Memory B cell (primary cell): Measurements from ENCODE around the gene ST6GALNAC1.

ENCODE experiments used
- ATAC-seq: fragments of 150-1000 bp; cut with Tn5 transposase; 2 replicates; pipeline ENCODE4 v1.10.0; 2021; ENCODE audit warnings: low read depth, mild to moderate bottlenecking, moderate library complexity
- DNase-seq, 2 donors: peaks; one replicate each; pipeline ENCODE4 v3.0.0; 2022; ENCODE audit warnings: low spot score in 2 of 2
- H3K27ac Mint-ChIP-seq: one replicate; pipeline ENCODE4 v1.8.0; 2022; ENCODE audit warnings: mild to moderate bottlenecking, moderate library complexity, mixed read lengths
- H3K27me3 Mint-ChIP-seq: one replicate; pipeline ENCODE4 v1.8.0; 2022; ENCODE audit warnings: mixed read lengths
- H3K36me3 Mint-ChIP-seq: one replicate; pipeline ENCODE4 v1.8.0; 2022; ENCODE audit warnings: mild to moderate bottlenecking, mixed read lengths
- H3K4me1 Mint-ChIP-seq: one replicate; pipeline ENCODE4 v1.8.0; 2022; ENCODE audit warnings: mixed read lengths
- H3K4me3 Mint-ChIP-seq: one replicate; pipeline ENCODE4 v1.8.0; 2022; ENCODE audit warnings: mild to moderate bottlenecking, moderate library complexity, mixed read lengths
- H3K9me3 Mint-ChIP-seq: one replicate; pipeline ENCODE4 v1.8.0; 2022; ENCODE audit warnings: mixed read lengths

Gene ST6GALNAC1

GRCh38 chr17:76671123-76671911 lies 27.8 kb upstream of the ST6GALNAC1 start:
- H3K27ac Mint-ChIP-seq, result peak overlapping the region; percentile 81
- peak overlapping the region; percentile 87 for H3K4me3 Mint-ChIP-seq
- peaks cover 2% of the 10 kb centered on the region for H3K9me3 Mint-ChIP-seq
- peaks cover 6% of the 10 kb centered on the region for H3K27me3 Mint-ChIP-seq
- peaks cover 10% of the 10 kb centered on the region for H3K4me1 Mint-ChIP-seq
- H3K36me3 Mint-ChIP-seq, result peaks cover 3% of the 10 kb centered on the region
- ATAC-seq (peak; percentile 98), DNase-seq (peak; percentile 95 to 98)

GRCh38 chr17:76670718-76671122 lies 27.2 kb upstream of the ST6GALNAC1 start:
- Mint-ChIP-seq H3K4me3 (peak overlapping the region; percentile 87), H3K27ac (peak overlapping the region; percentile 81), H3K4me1 (peaks cover 10% of the 10 kb centered on the region), H3K36me3 (peaks cover 3% of the 10 kb centered on the region), H3K27me3 (peaks cover 7% of the 10 kb centered on the region), H3K9me3 (peaks cover 2% of the 10 kb centered on the region)
- ATAC-seq (no peak), DNase-seq (no peak)

GRCh38 chr17:76670020-76670717 lies 26.6 kb upstream of the ST6GALNAC1 start:
- Mint-ChIP-seq H3K4me1 (peaks cover 10% of the 10 kb centered on the region), H3K4me3 (peak overlapping the region; percentile 87), H3K36me3 (peaks cover 3% of the 10 kb centered on the region), H3K27me3 (peaks cover 7% of the 10 kb centered on the region), H3K9me3 (peaks cover 2% of the 10 kb centered on the region), H3K27ac (peak overlapping the region; percentile 81)
- DNase-seq (no peak), ATAC-seq (no peak)

GRCh38 chr17:76667786-76668453 lies 24.4 kb upstream of the ST6GALNAC1 start:
- no peak for ATAC-seq
- DNase-seq, result no peak

GRCh38 chr17:76667491-76667755 lies 23.9 kb upstream of the ST6GALNAC1 start:
- Mint-ChIP-seq H3K4me3 (no peak overlapping the region), H3K36me3 (peaks cover 3% of the 10 kb centered on the region), H3K4me1 (peaks cover 8% of the 10 kb centered on the region), H3K27me3 (peaks cover 13% of the 10 kb centered on the region), H3K27ac (no peak overlapping the region), H3K9me3 (peaks cover 2% of the 10 kb centered on the region)
- no peak for DNase-seq
- ATAC-seq, result no peak

More at GRCh38 chr17:76667786-76668453, 24.4 kb upstream of the ST6GALNAC1 start:
- H3K9me3 Mint-ChIP-seq, result peaks cover 2% of the 10 kb centered on the region
- H3K27ac Mint-ChIP-seq, result no peak overlapping the region
- H3K36me3 Mint-ChIP-seq, result peaks cover 3% of the 10 kb centered on the region
- H3K27me3 Mint-ChIP-seq, result peaks cover 13% of the 10 kb centered on the region
- H3K4me1 Mint-ChIP-seq, result peaks cover 10% of the 10 kb centered on the region
- no peak overlapping the region for H3K4me3 Mint-ChIP-seq

- ATAC-seq (no peak), DNase-seq (no peak)
- H3K4me3 Mint-ChIP-seq, result no peak overlapping the region
- no peaks in the 10 kb centered on the region for H3K9me3 Mint-ChIP-seq
- H3K27me3 Mint-ChIP-seq, result peaks cover 6% of the 10 kb centered on the region
- no peaks in the 10 kb centered on the region for H3K36me3 Mint-ChIP-seq
- H3K27ac Mint-ChIP-seq, result no peak overlapping the region
- H3K4me1 Mint-ChIP-seq, result no peaks in the 10 kb centered on the region
Observed at GRCh38 chr17:76660656-76661042, 17.1 kb upstream of the ST6GALNAC1 start.

- H3K27me3 Mint-ChIP-seq, result peaks cover 6% of the 10 kb centered on the region
- no peaks in the 10 kb centered on the region for H3K36me3 Mint-ChIP-seq
- ATAC-seq (no peak), DNase-seq (no peak)
- H3K4me1 Mint-ChIP-seq, result no peaks in the 10 kb centered on the region
- H3K4me3 Mint-ChIP-seq, result no peak overlapping the region
- H3K9me3 Mint-ChIP-seq, result no peaks in the 10 kb centered on the region
- H3K27ac Mint-ChIP-seq, result no peak overlapping the region
Observed at GRCh38 chr17:76659928-76660655, 16.5 kb upstream of the ST6GALNAC1 start.

- H3K27ac Mint-ChIP-seq, result no peak overlapping the region
- H3K27me3 Mint-ChIP-seq, result peaks cover under 1% of the 10 kb centered on the region
- no peaks in the 10 kb centered on the region for H3K4me1 Mint-ChIP-seq
- no peak overlapping the region for H3K4me3 Mint-ChIP-seq
- ATAC-seq (no peak), DNase-seq (no peak)
- no peaks in the 10 kb centered on the region for H3K9me3 Mint-ChIP-seq
- H3K36me3 Mint-ChIP-seq, result no peaks in the 10 kb centered on the region
Observed at GRCh38 chr17:76658242-76658662, 14.7 kb upstream of the ST6GALNAC1 start.

GRCh38 chr17:76657505-76658241 lies 14.1 kb upstream of the ST6GALNAC1 start:
- H3K27ac Mint-ChIP-seq, result no peak overlapping the region
- no peak for DNase-seq
- H3K27me3 Mint-ChIP-seq, result no peaks in the 10 kb centered on the region
- no peak for ATAC-seq
- no peaks in the 10 kb centered on the region for H3K4me1 Mint-ChIP-seq
- H3K4me3 Mint-ChIP-seq, result no peak overlapping the region
- no peaks in the 10 kb centered on the region for H3K36me3 Mint-ChIP-seq
- no peaks in the 10 kb centered on the region for H3K9me3 Mint-ChIP-seq

GRCh38 chr17:76654408-76654807 lies 10.9 kb upstream of the ST6GALNAC1 start:
- no peak overlapping the region for H3K27ac Mint-ChIP-seq
- no peaks in the 10 kb centered on the region for H3K9me3 Mint-ChIP-seq
- ATAC-seq (no peak), DNase-seq (no peak)
- H3K36me3 Mint-ChIP-seq, result peaks cover 4% of the 10 kb centered on the region
- no peak overlapping the region for H3K4me3 Mint-ChIP-seq
- no peaks in the 10 kb centered on the region for H3K4me1 Mint-ChIP-seq
- peaks cover 11% of the 10 kb centered on the region for H3K27me3 Mint-ChIP-seq

- Mint-ChIP-seq H3K9me3 (peaks cover 8% of the 10 kb centered on the region), H3K27me3 (peaks cover 20% of the 10 kb centered on the region), H3K4me3 (no peak overlapping the region), H3K4me1 (no peaks in the 10 kb centered on the region), H3K27ac (no peak overlapping the region), H3K36me3 (peaks cover 4% of the 10 kb centered on the region)
- ATAC-seq (no peak), DNase-seq (no peak)
Observed at GRCh38 chr17:76650504-76650903, 6.9 kb upstream of the ST6GALNAC1 start.

- Mint-ChIP-seq H3K27me3 (peaks cover 27% of the 10 kb centered on the region), H3K36me3 (peaks cover 4% of the 10 kb centered on the region), H3K4me3 (no peak overlapping the region), H3K27ac (no peak overlapping the region), H3K9me3 (peaks cover 8% of the 10 kb centered on the region), H3K4me1 (no peaks in the 10 kb centered on the region)
- DNase-seq, result no peak
- ATAC-seq, result no peak
Observed at GRCh38 chr17:76646712-76647111, 3.2 kb upstream of the ST6GALNAC1 start.

GRCh38 chr17:76645481-76645880 lies 1.9 kb upstream of the ST6GALNAC1 start:
- ATAC-seq (no peak), DNase-seq (no peak)
- Mint-ChIP-seq H3K36me3 (peaks cover 1% of the 10 kb centered on the region), H3K4me3 (no peak overlapping the region), H3K4me1 (no peaks in the 10 kb centered on the region), H3K27ac (no peak overlapping the region), H3K9me3 (peaks cover 8% of the 10 kb centered on the region), H3K27me3 (peaks cover 24% of the 10 kb centered on the region)
